MM.1S (cell line): ENCODE measurements around the gene HNF4A.
"Not testable (repeated sequence)": the region's sequence is repeated elsewhere in the genome, so short reads cannot be mapped to it uniquely, and the experiment has no call there.

Experiments used
- DNase-seq: peaks from one replicate; pipeline ENCODE4 v3.0.0-alpha.2; 2015
- H2AFZ ChIP-seq: fragments of 300-600 bp; sonication (generic); 2 replicates; pipeline ENCODE4 v1.6.0; 2016; ENCODE audit warnings: antibody characterized with exemption, low read length
- H3F3A ChIP-seq: fragments of 300-600 bp; sonication (generic); 2 replicates; pipeline ENCODE4 v1.6.1; 2016; ENCODE audit warnings: mild to moderate bottlenecking, antibody characterized with exemption, low read length, moderate library complexity, mixed read lengths; ENCODE audit not compliant: insufficient read depth
- H3K27ac ChIP-seq: fragments of 300-600 bp; sonication (generic); 2 replicates; pipeline ENCODE4 v1.5.1; 2016; ENCODE audit warnings: mild to moderate bottlenecking, low read length
- H3K27me3 ChIP-seq: fragments of 300-600 bp; sonication (generic); replicated peaks from 2 replicates; pipeline ENCODE4 v1.6.0; 2016; ENCODE audit warnings: low read length; ENCODE audit not compliant: insufficient read depth
- H3K36me3 ChIP-seq: fragments of 300-600 bp; sonication (generic); replicated peaks from 2 replicates; pipeline ENCODE4 v1.6.1; 2016; ENCODE audit warnings: mild to moderate bottlenecking, low read length, mixed read lengths; ENCODE audit not compliant: insufficient read depth
- H3K4me1 ChIP-seq: fragments of 300-600 bp; sonication (generic); 2 replicates; pipeline ENCODE4 v1.6.1; 2016; ENCODE audit warnings: low read length, mixed read lengths
- H3K4me2 ChIP-seq: fragments of 300-600 bp; sonication (generic); 2 replicates; pipeline ENCODE4 v1.6.0; 2016; ENCODE audit warnings: low read depth, low read length
- H3K4me3 ChIP-seq: fragments of 300-600 bp; sonication (generic); 2 replicates; pipeline ENCODE4 v1.5.1; 2016; ENCODE audit warnings: low read length, mixed read lengths
- H3K79me2 ChIP-seq: fragments of 300-600 bp; sonication (generic); 2 replicates; pipeline ENCODE4 v1.6.1; 2016; ENCODE audit warnings: mixed run types, low read length, mixed read lengths
- H3K9ac ChIP-seq: fragments of 300-600 bp; sonication (generic); 2 replicates; pipeline ENCODE4 v1.6.1; 2016; ENCODE audit warnings: low read length, mixed read lengths
- H3K9me2 ChIP-seq: fragments of 300-600 bp; sonication (generic); replicated peaks from 2 replicates; pipeline ENCODE4 v1.6.1; 2016; ENCODE audit warnings: mild to moderate bottlenecking, low read length, mixed read lengths; ENCODE audit not compliant: insufficient read depth
- H3K9me3 ChIP-seq: fragments of 300-600 bp; sonication (generic); replicated peaks from 2 replicates; pipeline ENCODE4 v1.6.1; 2016; ENCODE audit warnings: mild to moderate bottlenecking, low read length, mixed read lengths; ENCODE audit not compliant: insufficient read depth
- H4K20me1 ChIP-seq: fragments of 300-600 bp; sonication (generic); 2 replicates; pipeline ENCODE4 v1.6.1; 2016; ENCODE audit warnings: mild to moderate bottlenecking, low read length, moderate library complexity, mixed read lengths; ENCODE audit not compliant: insufficient read depth
- EZH2 ChIP-seq: fragments of 300-600 bp; sonication (generic); optimal IDR thresholded peaks from 2 replicates; pipeline ENCODE3; 2017; ENCODE audit warnings: low read depth, mild to moderate bottlenecking, antibody characterized with exemption, low read length, mixed read lengths
- EZH2phosphoT487 ChIP-seq: fragments of 300-600 bp; sonication (generic); IDR thresholded peaks from 2 replicates; pipeline ENCODE4 v1.6.1; 2018; ENCODE audit warnings: antibody characterized with exemption, low read length
- TF ChIP-seq, protein P1 (sequence below): fragments of 300-600 bp; sonication (generic); IDR thresholded peaks from 2 replicates; pipeline ENCODE4 v1.5.1; 2016; ENCODE audit warnings: antibody characterized with exemption, low read length, mixed read lengths

The HNF4A gene

DNA sequence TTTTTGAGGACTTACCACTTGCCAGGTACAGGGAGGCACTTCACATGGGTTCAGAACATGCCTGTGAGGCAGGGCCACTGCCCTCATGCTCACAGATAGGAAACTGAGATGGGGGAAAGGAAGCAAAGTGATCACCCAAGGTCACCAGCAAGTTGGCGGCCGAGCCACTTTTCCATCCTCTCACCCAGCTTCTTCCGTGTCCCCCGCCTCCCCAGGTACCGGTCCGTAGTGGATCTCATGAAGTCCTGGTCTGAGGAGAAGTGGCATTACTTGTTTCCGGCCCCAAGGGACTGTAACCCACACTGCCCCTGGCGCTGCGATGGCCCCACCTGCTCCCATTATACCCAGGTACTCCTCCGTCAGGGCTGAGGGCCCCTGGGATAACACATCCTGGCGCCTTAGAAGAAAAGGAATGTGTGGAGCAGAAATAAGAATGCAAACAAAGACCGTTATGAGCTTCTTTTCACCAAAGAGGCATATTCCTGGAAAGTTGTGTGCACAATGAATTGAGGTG, 12.3 kb upstream of the HNF4A start:
- H3K4me3 ChIP-seq, result no peak overlapping the region
- H3K4me2 ChIP-seq, result no peak overlapping the region
- TF ChIP-seq EZH2 (no peak), EZH2phosphoT487 (no peak)
- TF ChIP-seq, protein P1, sequence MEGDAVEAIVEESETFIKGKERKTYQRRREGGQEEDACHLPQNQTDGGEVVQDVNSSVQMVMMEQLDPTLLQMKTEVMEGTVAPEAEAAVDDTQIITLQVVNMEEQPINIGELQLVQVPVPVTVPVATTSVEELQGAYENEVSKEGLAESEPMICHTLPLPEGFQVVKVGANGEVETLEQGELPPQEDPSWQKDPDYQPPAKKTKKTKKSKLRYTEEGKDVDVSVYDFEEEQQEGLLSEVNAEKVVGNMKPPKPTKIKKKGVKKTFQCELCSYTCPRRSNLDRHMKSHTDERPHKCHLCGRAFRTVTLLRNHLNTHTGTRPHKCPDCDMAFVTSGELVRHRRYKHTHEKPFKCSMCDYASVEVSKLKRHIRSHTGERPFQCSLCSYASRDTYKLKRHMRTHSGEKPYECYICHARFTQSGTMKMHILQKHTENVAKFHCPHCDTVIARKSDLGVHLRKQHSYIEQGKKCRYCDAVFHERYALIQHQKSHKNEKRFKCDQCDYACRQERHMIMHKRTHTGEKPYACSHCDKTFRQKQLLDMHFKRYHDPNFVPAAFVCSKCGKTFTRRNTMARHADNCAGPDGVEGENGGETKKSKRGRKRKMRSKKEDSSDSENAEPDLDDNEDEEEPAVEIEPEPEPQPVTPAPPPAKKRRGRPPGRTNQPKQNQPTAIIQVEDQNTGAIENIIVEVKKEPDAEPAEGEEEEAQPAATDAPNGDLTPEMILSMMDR, result no peak
- H3K79me2 ChIP-seq, result no peaks in the 10 kb centered on the region
- no peaks in the 10 kb centered on the region for H3K9me2 ChIP-seq
- no peak overlapping the region for H3K9ac ChIP-seq
- H3K27ac ChIP-seq, result no peak overlapping the region
- H3K9me3 ChIP-seq, result no peaks in the 10 kb centered on the region
- H2AFZ ChIP-seq, result no peak overlapping the region
- H3K27me3 ChIP-seq, result no peaks in the 10 kb centered on the region
- no peaks in the 10 kb centered on the region for H3F3A ChIP-seq
- no peaks in the 10 kb centered on the region for H4K20me1 ChIP-seq
- no peak for DNase-seq
- H3K4me1 ChIP-seq, result no peaks in the 10 kb centered on the region
- H3K36me3 ChIP-seq, result no peaks in the 10 kb centered on the region

DNA sequence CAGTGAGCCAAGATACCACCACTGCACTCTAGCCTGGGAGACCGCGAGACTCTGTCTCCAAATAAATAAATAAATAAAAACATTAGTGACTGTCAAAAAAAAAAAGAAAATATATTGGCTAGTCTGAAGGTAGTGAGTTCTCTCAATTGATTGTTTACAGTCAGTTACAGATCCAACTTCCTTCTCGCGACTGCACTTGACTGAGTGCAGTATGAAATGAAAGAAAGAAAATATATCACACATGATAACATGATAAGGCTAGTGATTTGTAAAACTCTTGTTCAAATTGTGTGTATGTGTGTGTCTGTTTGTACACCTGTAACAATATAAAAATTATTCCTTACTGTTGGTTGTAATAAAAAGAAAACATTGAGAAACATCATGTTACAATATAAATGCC, 10.8 kb upstream of the HNF4A start:
- H3K9me2 ChIP-seq, result no peaks in the 10 kb centered on the region
- no peak overlapping the region for H3K27ac ChIP-seq
- no peak overlapping the region for H3K4me2 ChIP-seq
- no peak overlapping the region for H3K4me3 ChIP-seq
- TF ChIP-seq EZH2 (no peak), EZH2phosphoT487 (no peak)
- TF ChIP-seq, protein P1, result no peak
- H3K9me3 ChIP-seq, result no peaks in the 10 kb centered on the region
- no peaks in the 10 kb centered on the region for H3F3A ChIP-seq
- no peaks in the 10 kb centered on the region for H3K4me1 ChIP-seq
- H3K36me3 ChIP-seq, result no peaks in the 10 kb centered on the region
- H4K20me1 ChIP-seq, result no peaks in the 10 kb centered on the region
- H2AFZ ChIP-seq, result no peak overlapping the region
- no peak overlapping the region for H3K9ac ChIP-seq
- H3K27me3 ChIP-seq, result no peaks in the 10 kb centered on the region
- no peaks in the 10 kb centered on the region for H3K79me2 ChIP-seq
- DNase-seq, result no peak

DNA sequence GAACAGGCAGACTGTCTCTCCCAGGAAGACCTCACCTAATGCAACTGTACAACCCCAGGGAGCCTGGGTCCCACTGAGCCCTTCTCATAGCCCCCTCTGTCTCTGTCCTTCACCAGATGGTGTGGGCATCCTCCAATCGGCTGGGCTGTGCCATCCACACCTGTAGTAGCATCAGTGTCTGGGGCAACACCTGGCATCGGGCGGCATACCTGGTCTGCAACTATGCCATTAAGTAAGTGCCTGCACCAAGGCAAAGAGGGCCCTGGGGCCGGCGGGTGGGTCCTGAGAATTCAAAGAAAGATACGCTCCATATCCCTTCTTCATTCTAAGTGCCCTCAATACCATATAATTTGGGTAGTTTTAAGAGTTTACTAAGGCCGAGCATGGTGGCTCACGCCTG, 10.4 kb upstream of the HNF4A start:
- no peak overlapping the region for H2AFZ ChIP-seq
- H4K20me1 ChIP-seq, result no peaks in the 10 kb centered on the region
- H3K4me3 ChIP-seq, result no peak overlapping the region
- no peak overlapping the region for H3K9ac ChIP-seq
- no peak overlapping the region for H3K27ac ChIP-seq
- no peaks in the 10 kb centered on the region for H3K9me2 ChIP-seq
- H3K36me3 ChIP-seq, result no peaks in the 10 kb centered on the region
- no peak for DNase-seq
- H3K4me1 ChIP-seq, result no peaks in the 10 kb centered on the region
- TF ChIP-seq EZH2 (no peak), EZH2phosphoT487 (no peak)
- TF ChIP-seq, protein P1, result no peak
- no peaks in the 10 kb centered on the region for H3F3A ChIP-seq
- no peaks in the 10 kb centered on the region for H3K27me3 ChIP-seq
- no peaks in the 10 kb centered on the region for H3K79me2 ChIP-seq
- no peak overlapping the region for H3K4me2 ChIP-seq
- no peaks in the 10 kb centered on the region for H3K9me3 ChIP-seq

DNA sequence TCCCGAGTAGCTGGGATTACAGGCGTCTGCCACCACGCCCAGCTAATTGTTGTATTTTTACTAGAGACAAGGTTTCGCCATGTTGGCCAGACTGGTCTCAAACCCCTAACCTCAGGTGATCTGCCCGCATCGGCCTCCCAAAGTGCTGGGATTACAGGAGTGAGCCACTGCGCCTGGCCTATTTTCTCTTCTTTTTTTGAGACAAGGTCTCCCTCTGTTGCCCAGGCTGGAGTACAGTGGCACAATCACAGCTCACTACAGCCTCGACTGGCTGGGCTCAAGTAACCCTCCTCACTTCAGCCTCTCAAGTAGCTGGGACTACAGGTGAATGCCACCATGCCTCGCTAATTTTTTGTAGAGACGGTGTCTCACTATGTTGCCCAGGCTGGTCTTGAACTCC, 9.6 kb upstream of the HNF4A start:
- H3F3A ChIP-seq, H3K9ac ChIP-seq, H3K9me2 ChIP-seq, H4K20me1 ChIP-seq, H3K27me3 ChIP-seq, H3K36me3 ChIP-seq, DNase-seq, H3K4me2 ChIP-seq, H2AFZ ChIP-seq, H3K9me3 ChIP-seq, H3K4me1 ChIP-seq, H3K27ac ChIP-seq, H3K4me3 ChIP-seq, H3K79me2 ChIP-seq: not testable (repeated sequence)
